Osteoblast (primary cell): Measurements from ENCODE around the gene FGFR4. TPM values are rescaled to one million over a fixed set of nuclear protein-coding genes. Genes with fewer than 3 reads are reported as not detected.

Experiments used
- DNase-seq: peaks from one replicate; pipeline ENCODE4 v3.0.0; 2011; ENCODE audit warnings: low spot score, mixed read lengths; ENCODE audit not compliant: insufficient read length; ENCODE audit errors: missing footprints
- H2AFZ ChIP-seq: 2 replicates; pipeline ENCODE4 v1.6.0; 2011; ENCODE audit warnings: mild to moderate bottlenecking, low read length
- H3K27ac ChIP-seq: 2 replicates; pipeline ENCODE4 v1.5.1; 2011; ENCODE audit warnings: mild to moderate bottlenecking, low read depth, low read length, moderate library complexity
- H3K27me3 ChIP-seq: 2 replicates; pipeline ENCODE4 v1.6.0; 2012; ENCODE audit warnings: mild to moderate bottlenecking, control low read depth, inconsistent platforms, low read length, moderate library complexity; ENCODE audit not compliant: insufficient read depth
- H3K36me3 ChIP-seq: 2 replicates; pipeline ENCODE4 v1.5.1; 2011; ENCODE audit warnings: mild to moderate bottlenecking, low read length, control low read depth, moderate library complexity; ENCODE audit not compliant: insufficient read depth
- H3K4me1 ChIP-seq: 2 replicates; pipeline ENCODE4 v1.5.1; 2011; ENCODE audit warnings: mild to moderate bottlenecking, low read length, control low read depth, moderate library complexity; ENCODE audit not compliant: insufficient read depth
- H3K4me2 ChIP-seq: 2 replicates; pipeline ENCODE4 v1.6.0; 2011; ENCODE audit warnings: mild to moderate bottlenecking, low read length; ENCODE audit not compliant: insufficient read depth
- H3K4me3 ChIP-seq: fragments of 200-600 bp; sonication (generic); 3 replicates; pipeline ENCODE4 v1.5.1; 2012; ENCODE audit warnings: mild to moderate bottlenecking, low read length, inconsistent platforms; ENCODE audit not compliant: insufficient read depth
- H3K79me2 ChIP-seq: 2 replicates; pipeline ENCODE4 v1.6.0; 2012; ENCODE audit warnings: mild to moderate bottlenecking, low read length, control low read depth, inconsistent platforms; ENCODE audit not compliant: insufficient read depth
- H3K9me3 ChIP-seq: 2 replicates; pipeline ENCODE4 v1.5.1; 2011; ENCODE audit warnings: low read depth, low read length, control low read depth
- H4K20me1 ChIP-seq: 2 replicates; pipeline ENCODE4 v1.6.0; 2012; ENCODE audit warnings: mild to moderate bottlenecking, low read length, control low read depth; ENCODE audit not compliant: insufficient read depth
- total RNA-seq: library from RNA; depleted of rRNA; stranded (reverse); fragments of >200 nt; gene quantifications from 2 replicates; pipeline ENCODE4 v1.2.3, GENCODE V29; 2012
- TF ChIP-seq, protein P1 (sequence below): IDR thresholded peaks from 2 replicates; pipeline ENCODE4 v1.5.1; 2011; ENCODE audit warnings: mild to moderate bottlenecking, low read depth, low read length, moderate library complexity; ENCODE audit errors: extremely low read depth

The FGFR4 gene
- total RNA-seq, 1 donor = 1.1 TPM

DNA sequence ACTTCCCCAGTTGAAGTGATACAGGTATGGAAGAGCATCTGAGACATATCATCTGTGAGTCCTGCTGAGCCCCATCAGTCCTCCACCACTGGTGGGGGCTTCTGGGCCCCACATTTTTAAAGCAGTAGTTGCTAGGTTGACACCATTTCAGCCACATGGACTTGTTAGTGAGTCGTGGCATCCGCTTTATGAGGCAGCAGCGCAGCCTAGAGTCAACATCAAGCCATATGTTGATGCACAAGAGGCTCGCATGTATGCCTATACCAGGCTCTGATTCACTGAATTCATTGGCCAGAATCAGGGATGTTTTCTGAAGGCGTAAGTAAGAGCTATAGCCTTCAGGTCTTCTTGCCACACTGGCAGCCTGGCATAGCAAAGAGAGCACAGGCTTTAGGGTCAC, 37.4 kb upstream of the FGFR4 start:
- Histone ChIP-seq H4K20me1 (no peaks in the 10 kb centered on the region), H3K27me3 (no peaks in the 10 kb centered on the region), H3K4me2 (no peak overlapping the region), H3K79me2 (no peaks in the 10 kb centered on the region), H3K36me3 (peaks cover 42% of the 10 kb centered on the region), H3K27ac (no peak overlapping the region), H2AFZ (no peak overlapping the region), H3K9me3 (no peaks in the 10 kb centered on the region), H3K4me1 (no peaks in the 10 kb centered on the region), H3K4me3 (no peak overlapping the region)
- no peak for DNase-seq
- TF ChIP-seq, protein P1, sequence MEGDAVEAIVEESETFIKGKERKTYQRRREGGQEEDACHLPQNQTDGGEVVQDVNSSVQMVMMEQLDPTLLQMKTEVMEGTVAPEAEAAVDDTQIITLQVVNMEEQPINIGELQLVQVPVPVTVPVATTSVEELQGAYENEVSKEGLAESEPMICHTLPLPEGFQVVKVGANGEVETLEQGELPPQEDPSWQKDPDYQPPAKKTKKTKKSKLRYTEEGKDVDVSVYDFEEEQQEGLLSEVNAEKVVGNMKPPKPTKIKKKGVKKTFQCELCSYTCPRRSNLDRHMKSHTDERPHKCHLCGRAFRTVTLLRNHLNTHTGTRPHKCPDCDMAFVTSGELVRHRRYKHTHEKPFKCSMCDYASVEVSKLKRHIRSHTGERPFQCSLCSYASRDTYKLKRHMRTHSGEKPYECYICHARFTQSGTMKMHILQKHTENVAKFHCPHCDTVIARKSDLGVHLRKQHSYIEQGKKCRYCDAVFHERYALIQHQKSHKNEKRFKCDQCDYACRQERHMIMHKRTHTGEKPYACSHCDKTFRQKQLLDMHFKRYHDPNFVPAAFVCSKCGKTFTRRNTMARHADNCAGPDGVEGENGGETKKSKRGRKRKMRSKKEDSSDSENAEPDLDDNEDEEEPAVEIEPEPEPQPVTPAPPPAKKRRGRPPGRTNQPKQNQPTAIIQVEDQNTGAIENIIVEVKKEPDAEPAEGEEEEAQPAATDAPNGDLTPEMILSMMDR = no peak

DNA sequence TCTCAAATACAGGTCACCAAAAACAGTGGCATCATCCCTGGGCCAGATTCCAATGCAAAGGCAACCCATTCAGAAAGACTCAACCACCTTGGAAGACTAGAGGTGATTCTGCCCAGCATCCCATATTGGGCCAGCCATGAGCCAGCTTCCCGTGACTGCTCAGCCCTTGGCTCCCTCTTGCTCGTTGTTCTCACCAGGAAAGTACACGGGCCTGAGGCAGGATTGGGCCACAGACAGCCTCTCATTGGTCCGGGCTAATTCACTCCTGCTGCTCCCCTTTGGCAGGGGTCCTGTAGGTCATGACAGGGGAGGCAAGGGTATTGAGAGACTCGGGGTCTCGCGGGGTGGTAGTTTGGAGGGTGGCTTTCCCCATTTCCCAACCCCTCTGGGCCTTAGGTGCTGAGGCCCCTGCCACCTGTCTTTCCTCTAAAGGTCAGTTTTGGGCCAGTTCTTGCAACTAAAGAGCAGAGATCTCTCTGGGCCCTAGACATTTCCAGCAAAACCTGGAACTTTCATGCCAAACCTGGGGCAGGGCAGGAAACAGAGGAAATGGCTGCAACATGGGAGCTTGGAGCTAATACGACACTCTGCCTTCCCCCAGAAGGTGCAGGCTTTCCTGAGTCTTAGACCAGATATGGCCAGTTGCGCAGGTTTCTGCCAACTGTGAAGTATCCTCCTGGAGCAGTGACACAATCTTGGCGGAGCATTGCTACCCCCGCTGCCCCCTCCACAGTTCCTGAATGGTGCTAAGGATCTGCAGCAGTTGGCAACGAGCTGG, 22.0 kb upstream of the FGFR4 start:
- Histone ChIP-seq H3K36me3 (peaks cover 29% of the 10 kb centered on the region), H3K9me3 (no peaks in the 10 kb centered on the region), H3K27me3 (no peaks in the 10 kb centered on the region), H4K20me1 (no peaks in the 10 kb centered on the region), H2AFZ (no peak overlapping the region), H3K4me2 (no peak overlapping the region), H3K4me1 (no peaks in the 10 kb centered on the region), H3K4me3 (no peak overlapping the region), H3K79me2 (no peaks in the 10 kb centered on the region), H3K27ac (no peak overlapping the region)
- TF ChIP-seq, protein P1 = no peak
- DNase-seq = no peak

DNA sequence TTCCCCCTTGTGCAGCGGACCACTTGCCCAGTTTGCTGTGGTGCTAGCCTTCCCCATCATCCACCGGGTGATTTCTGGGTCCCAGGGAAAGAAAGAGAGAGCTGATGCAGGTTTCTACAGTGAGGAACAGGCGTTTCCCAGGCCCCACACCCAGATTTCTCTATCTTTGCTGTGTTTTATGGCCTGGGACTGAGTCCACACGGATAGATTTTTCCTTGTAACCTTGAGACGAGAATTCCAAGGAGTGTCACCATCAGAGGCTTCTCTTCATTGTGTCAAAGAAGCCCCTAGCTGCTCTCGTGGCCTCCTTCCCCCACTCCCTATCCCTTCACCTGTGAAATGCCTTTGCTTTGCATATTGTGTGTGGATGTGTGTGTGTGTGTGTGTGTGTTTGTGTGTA, 21.2 kb upstream of the FGFR4 start:
- no peak overlapping the region for H3K4me2 ChIP-seq
- H3K36me3 ChIP-seq = peaks cover 29% of the 10 kb centered on the region
- H3K4me3 ChIP-seq = no peak overlapping the region

DNA sequence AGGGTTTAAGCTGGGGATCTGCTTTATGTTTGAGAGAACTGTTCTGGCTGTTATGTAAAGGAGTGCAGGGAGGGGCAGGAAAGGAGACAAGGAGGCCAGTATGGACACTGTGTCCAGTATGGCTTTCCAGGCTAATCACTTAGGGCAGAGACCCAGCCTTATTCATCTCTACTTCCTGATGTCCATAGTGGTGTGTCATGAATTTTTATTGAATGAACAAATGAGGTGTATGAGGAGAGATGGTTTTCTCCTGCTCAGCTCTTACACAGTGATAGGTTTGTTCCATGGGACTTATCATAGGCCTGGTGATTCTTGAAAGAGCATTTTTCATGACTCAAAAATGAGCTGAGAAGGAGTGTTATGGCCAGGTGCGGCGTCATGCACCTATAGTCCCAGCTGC, 20.5 kb upstream of the FGFR4 start:
- TF ChIP-seq, protein P1 = no peak

More for the DNA sequence above, 21.2 kb upstream of the FGFR4 start:
- H3K79me2 ChIP-seq = no peaks in the 10 kb centered on the region
- H2AFZ ChIP-seq = no peak overlapping the region
- H3K4me1 ChIP-seq = no peaks in the 10 kb centered on the region
- TF ChIP-seq, protein P1 = no peak
- no peak for DNase-seq
- no peaks in the 10 kb centered on the region for H4K20me1 ChIP-seq
- no peaks in the 10 kb centered on the region for H3K27me3 ChIP-seq
- H3K9me3 ChIP-seq = no peaks in the 10 kb centered on the region
- H3K27ac ChIP-seq = no peak overlapping the region

More for the DNA sequence above, 20.5 kb upstream of the FGFR4 start:
- Histone ChIP-seq H3K79me2 (no peaks in the 10 kb centered on the region), H3K36me3 (peaks cover 29% of the 10 kb centered on the region), H3K27ac (no peak overlapping the region), H4K20me1 (no peaks in the 10 kb centered on the region), H2AFZ (no peak overlapping the region), H3K4me2 (no peak overlapping the region), H3K4me3 (no peak overlapping the region), H3K9me3 (no peaks in the 10 kb centered on the region), H3K4me1 (no peaks in the 10 kb centered on the region), H3K27me3 (no peaks in the 10 kb centered on the region)
- DNase-seq = no peak
